ENCODE results near the gene PNMT. TPM values are rescaled to one million over a fixed set of nuclear protein-coding genes. Genes with fewer than 3 reads are reported as not detected.

Gene PNMT
- total and polyA plus RNA-seq, 3 donors from 2014 or later, result 2.6 to 2.9 (median 2.7) TPM

DNA sequence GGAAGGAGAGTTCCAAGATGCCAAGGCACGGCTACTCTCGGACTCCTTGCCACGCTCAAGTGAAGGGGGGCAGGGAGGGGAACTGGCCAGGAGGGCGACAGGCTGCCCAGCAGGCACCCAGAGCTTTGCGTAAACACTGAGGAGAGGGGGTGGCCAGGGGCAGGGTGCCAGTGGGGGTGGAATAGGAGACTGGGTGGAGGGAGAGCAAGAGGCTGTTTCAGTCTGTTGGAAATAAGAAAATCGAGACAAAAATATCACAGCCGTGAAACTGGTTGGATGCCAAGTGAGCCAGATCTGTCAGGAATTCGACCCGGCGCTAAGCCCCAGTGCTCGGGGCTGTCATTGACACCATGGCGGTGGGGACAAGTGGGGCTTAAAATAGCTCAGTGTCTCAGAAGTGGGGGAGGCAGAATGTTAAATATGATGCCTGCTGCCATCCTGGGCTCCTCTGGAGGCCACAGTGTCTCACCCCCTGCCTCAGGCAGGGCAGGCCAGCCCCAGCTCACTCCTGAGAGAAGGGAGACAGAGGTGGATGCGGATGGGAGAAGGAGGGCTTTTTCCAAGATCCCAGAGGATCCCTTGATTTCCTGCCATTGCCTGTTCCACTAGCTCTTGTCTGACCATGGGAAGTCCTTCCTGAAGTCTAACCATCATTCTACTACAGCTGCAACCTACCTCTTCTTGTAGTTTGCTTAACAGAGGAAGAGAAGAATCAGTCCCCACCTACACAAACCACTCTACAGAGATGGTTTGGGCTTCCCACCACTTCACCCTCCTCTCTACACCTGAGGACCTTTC lies 9.5 kb downstream of the PNMT start:
- DNase-seq, result no peak
- no peak overlapping the region for H3K27ac ChIP-seq
- WGBS, 2 donors, result 60 to 70% methylated on average over 13 of the region's 13 CpGs
- H3K4me3 ChIP-seq, result no peak overlapping the region
- no peaks in the 10 kb centered on the region for H3K9me3 ChIP-seq
- no peaks in the 10 kb centered on the region for H3K36me3 ChIP-seq (ENCODE audit: low read depth, missing control alignments)
- H3K4me1 ChIP-seq, result no peaks in the 10 kb centered on the region
- no peaks in the 10 kb centered on the region for H3K27me3 ChIP-seq
- TF ChIP-seq CTCF (IDR thresholded peaks at IDR 0.05), result no peak
- TF ChIP-seq POLR2A (IDR thresholded peaks at IDR 0.05), result no peak
- intact Hi-C loops (cut with DNase I; ENCODE audit: low total_unique reads), result no loop called here

DNA sequence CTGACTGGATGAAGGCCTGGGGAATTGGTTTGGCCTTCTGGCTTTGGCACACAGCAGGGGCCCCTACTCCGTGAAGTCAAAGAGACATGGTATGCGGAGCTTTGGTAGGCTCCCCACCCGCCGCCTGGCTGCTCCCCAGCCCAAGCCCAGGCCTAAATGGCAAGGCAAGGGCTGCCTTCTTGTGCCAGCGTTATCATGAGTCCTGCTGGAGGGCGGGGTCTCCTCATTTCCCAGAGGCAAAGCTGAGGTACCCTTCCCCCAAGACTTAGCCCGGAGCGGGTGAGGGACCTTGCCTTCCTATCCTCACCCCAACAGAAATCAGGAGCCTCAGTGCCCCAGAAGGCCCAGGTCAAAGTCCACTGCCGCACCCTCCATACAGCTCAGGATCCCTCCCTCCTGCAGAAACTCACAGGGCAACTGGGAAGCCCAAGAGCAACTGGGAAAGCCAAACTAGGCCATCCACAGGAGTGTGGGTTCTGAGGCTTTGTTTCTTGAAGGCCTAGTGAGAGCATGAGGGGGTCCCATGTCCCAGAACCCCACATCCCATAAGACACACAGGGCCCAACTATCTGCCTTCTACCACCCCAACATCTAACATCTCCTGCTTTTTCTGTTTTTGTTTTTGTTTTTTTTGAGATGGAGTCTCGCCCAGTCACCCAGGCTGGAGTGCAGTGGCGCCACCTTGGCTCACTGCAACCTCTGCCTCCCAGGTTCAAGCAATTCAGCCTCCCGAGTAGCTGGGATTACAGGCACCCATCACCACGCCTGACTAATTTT lies 10.3 kb downstream of the PNMT start:
- no peaks in the 10 kb centered on the region for H3K36me3 ChIP-seq (ENCODE audit: low read depth, missing control alignments)
- WGBS, 2 donors, result 88 to 90% methylated on average over 13 of the region's 13 CpGs
- no peaks in the 10 kb centered on the region for H3K27me3 ChIP-seq
- H3K4me1 ChIP-seq, result no peaks in the 10 kb centered on the region
- no peak overlapping the region for H3K4me3 ChIP-seq
- intact Hi-C loops (cut with DNase I; ENCODE audit: low total_unique reads), result no loop called here
- H3K9me3 ChIP-seq, result no peaks in the 10 kb centered on the region
- no peak overlapping the region for H3K27ac ChIP-seq
- TF ChIP-seq POLR2A (IDR thresholded peaks at IDR 0.05), result no peak
- TF ChIP-seq CTCF (IDR thresholded peaks at IDR 0.05), result no peak
- no peak for DNase-seq

DNA sequence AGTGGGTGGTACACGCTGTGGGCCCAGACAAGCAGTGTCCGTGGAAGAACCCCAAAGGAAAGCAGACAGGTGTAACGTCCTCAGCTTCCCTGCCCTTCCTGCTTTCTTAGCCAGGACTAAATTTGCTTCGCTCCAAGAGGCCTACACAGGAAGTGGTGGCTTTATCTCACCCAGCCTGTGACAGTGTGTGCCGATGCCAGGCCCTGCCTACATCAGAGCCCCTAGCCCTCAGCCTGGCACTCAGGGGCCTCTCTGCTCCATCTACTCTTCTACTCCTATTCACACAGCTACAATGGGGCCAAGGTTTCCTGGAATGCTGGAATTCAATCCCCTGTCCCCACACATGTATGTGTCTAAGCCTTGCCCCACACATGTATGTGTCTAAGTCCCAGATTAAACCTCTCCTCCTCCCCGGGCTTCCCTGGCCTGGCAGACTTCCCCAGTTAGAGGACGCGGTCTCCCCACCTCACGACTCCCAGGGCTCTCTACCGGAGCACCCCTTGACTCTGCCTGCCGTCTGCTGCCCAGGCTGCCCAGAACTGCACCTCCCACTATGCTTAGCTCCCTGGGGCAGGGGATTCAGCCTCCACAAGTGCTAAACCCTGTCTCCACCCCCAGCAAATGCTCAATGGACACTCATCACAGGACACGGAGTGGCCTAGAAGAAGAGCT lies 11.4 kb downstream of the PNMT start:
- 79 to 83% methylated on average over 9 to 12 of the region's 12 CpGs for WGBS, 2 donors
- Histone ChIP-seq H3K9me3 (no peaks in the 10 kb centered on the region), H3K27me3 (no peaks in the 10 kb centered on the region), H3K4me1 (no peaks in the 10 kb centered on the region), H3K27ac (no peak overlapping the region), H3K36me3 (ENCODE audit: low read depth, missing control alignments) (no peaks in the 10 kb centered on the region), H3K4me3 (no peak overlapping the region)
- intact Hi-C loops (cut with DNase I; ENCODE audit: low total_unique reads), result no loop called here
- no peak for DNase-seq
- no peak for TF ChIP-seq POLR2A (IDR thresholded peaks at IDR 0.05)
- TF ChIP-seq CTCF (IDR thresholded peaks at IDR 0.05), result no peak

DNA sequence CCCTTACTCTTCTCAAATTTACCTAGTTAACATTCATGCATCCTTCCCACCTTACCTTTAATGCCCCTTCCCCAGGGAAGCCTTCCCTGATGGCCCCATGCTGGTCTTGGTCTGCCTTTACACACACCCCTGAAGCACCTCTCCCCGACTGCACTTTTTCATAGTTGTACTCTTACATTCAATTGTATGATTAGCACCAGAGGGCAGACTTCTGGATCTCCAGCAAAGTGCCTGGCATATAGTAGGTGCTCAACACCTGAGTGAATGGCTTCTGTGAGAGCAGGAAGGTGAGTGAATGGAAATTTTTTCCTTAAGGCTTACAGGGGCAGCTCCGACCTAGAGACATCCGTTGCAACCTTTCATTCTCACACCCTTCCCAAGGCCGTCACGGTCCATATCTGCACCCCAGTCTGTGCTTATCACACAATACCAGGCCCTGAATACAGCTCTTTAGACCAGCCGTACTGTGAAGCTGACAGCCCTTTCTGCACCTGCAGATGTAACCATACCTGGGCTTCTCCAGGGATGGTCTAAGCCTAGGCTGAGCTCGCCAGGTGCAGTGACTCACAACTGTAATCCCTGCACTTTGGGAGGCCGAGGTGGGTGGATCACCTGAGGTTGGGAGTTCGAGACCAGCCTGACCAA lies 15.2 kb downstream of the PNMT start:
- WGBS, 2 donors, result 89% methylated on average over 8 to 9 of the region's 9 CpGs
- no peaks in the 10 kb centered on the region for H3K36me3 ChIP-seq (ENCODE audit: low read depth, missing control alignments)
- intact Hi-C loops (cut with DNase I; ENCODE audit: low total_unique reads), result no loop called here
- TF ChIP-seq CTCF (IDR thresholded peaks at IDR 0.05), result no peak
- no peak for TF ChIP-seq POLR2A (IDR thresholded peaks at IDR 0.05)
- H3K9me3 ChIP-seq, result no peaks in the 10 kb centered on the region
- no peak overlapping the region for H3K27ac ChIP-seq
- H3K27me3 ChIP-seq, result no peaks in the 10 kb centered on the region
- H3K4me1 ChIP-seq, result peaks cover under 1% of the 10 kb centered on the region
- no peak overlapping the region for H3K4me3 ChIP-seq
- DNase-seq, result no peak

All from testis (tissue), 3 donors.